A673 (cell line): ENCODE results near the gene GALNT2. TPM values are rescaled to one million over a fixed set of nuclear protein-coding genes. Genes with fewer than 3 reads are reported as not detected.

Experiments used
- BruUV-seq: library from RNA; stranded (reverse); fragments of 400-500 nt; replicated peaks from 2 replicates; lab custom pipeline; 2021; lab: Mats Ljungman, UMichigan
- CTCF ChIA-PET: fragments of 300-600 bp; sonication (Branson Sonifier 250); formaldehyde crosslinking; loops from one replicate; lab custom pipeline; 2022; ENCODE audit warnings: antibody characterized with exemption; lab: Charles Lee
- POLR2A ChIA-PET: fragments of 300-600 bp; sonication (Branson Sonifier 250); formaldehyde crosslinking; loops from one replicate; lab custom pipeline; 2022; ENCODE audit warnings: antibody characterized with exemption; ENCODE audit not compliant: low non-redundant PET; lab: Charles Lee
- DNase-seq: peaks from one replicate; pipeline ENCODE4 v3.0.0-alpha.2; 2015; ENCODE audit warnings: low spot score
- H3K27ac ChIP-seq: fragments of 200-600 bp; sonication (generic); 2 replicates; pipeline ENCODE4 v1.5.1; 2016; ENCODE audit warnings: mixed run types, low read depth, mild to moderate bottlenecking, mixed read lengths, antibody characterized with exemption, low read length; ENCODE audit not compliant: poor library complexity, severe bottlenecking
- H3K27me3 ChIP-seq: fragments of 200-600 bp; sonication (generic); replicated peaks from 2 replicates; pipeline ENCODE4 v1.6.1; 2017; ENCODE audit warnings: mixed run types, low read depth, mild to moderate bottlenecking, mixed read lengths, antibody characterized with exemption, low read length; ENCODE audit not compliant: insufficient read depth, poor library complexity
- H3K36me3 ChIP-seq: fragments of 200-600 bp; sonication (generic); 2 replicates; pipeline ENCODE4 v1.6.1; 2016; ENCODE audit warnings: mixed run types, mild to moderate bottlenecking, mixed read lengths, antibody characterized with exemption, low read length; ENCODE audit not compliant: insufficient read depth, poor library complexity, severe bottlenecking
- H3K4me1 ChIP-seq: fragments of 200-600 bp; sonication (generic); 2 replicates; pipeline ENCODE4 v1.6.1; 2017; ENCODE audit warnings: mixed run types, mild to moderate bottlenecking, mixed read lengths, antibody characterized with exemption, low read length; ENCODE audit not compliant: insufficient read depth, poor library complexity, severe bottlenecking
- H3K4me3 ChIP-seq: fragments of 200-600 bp; sonication (generic); 2 replicates; pipeline ENCODE4 v1.5.1; 2016; ENCODE audit warnings: low read depth, mixed run types, mild to moderate bottlenecking, mixed read lengths, low read length; ENCODE audit not compliant: poor library complexity, severe bottlenecking
- H3K9me3 ChIP-seq: fragments of 200-600 bp; sonication (generic); 2 replicates; pipeline ENCODE4 v1.6.1; 2016; ENCODE audit warnings: mixed run types, low read depth, mild to moderate bottlenecking, mixed read lengths, antibody characterized with exemption, low read length; ENCODE audit not compliant: poor library complexity, severe bottlenecking
- CTCF ChIP-seq: fragments of 300-800, 200-600 bp; sonication (generic); conservative IDR thresholded peaks from 2 replicates; pipeline ENCODE4 v1.5.1; 2017; ENCODE audit warnings: low read depth, mild to moderate bottlenecking, antibody characterized with exemption, low read length, moderate library complexity, mixed read lengths
- EZH2 ChIP-seq: fragments of 200-600 bp; sonication (generic); IDR thresholded peaks from 2 replicates; pipeline ENCODE4 v1.6.1; 2017; ENCODE audit warnings: borderline replicate concordance, low read depth, mild to moderate bottlenecking, mixed read lengths, antibody characterized with exemption, low read length; ENCODE audit not compliant: poor library complexity, severe bottlenecking
- intact Hi-C: fragments of 100-400 bp; cut with micrococcal nuclease; formaldehyde crosslinking; loops from one replicate; pipeline ENCODE4 v1.10.0; 2022; ENCODE audit not compliant: unreplicated experiment
- total RNA-seq: library from RNA; stranded (reverse); gene quantifications from 2 replicates; pipeline ENCODE4 v1.2.3, GENCODE V29; 2021

Gene GALNT2
- total RNA-seq, 1 experiment from 2014 or later = 94.6 TPM

GRCh38 chr1:230097370-230097769, 30.3 kb downstream of the GALNT2 start:
- POLR2A ChIA-PET = no interaction called here
- Histone ChIP-seq H3K27me3 (no peaks in the 10 kb centered on the region), H3K9me3 (no peaks in the 10 kb centered on the region), H3K36me3 (no peaks in the 10 kb centered on the region), H3K27ac (no peak overlapping the region), H3K4me1 (peaks cover 14% of the 10 kb centered on the region), H3K4me3 (no peak overlapping the region)
- no peak for DNase-seq
- TF ChIP-seq EZH2 = no peak
- no peak for TF ChIP-seq CTCF
- BruUV-seq = no TSS peak
- intact Hi-C loops = no loop called here
- CTCF ChIA-PET = no interaction called here

- no TSS peak for BruUV-seq
- Histone ChIP-seq H3K27ac (no peak overlapping the region), H3K4me3 (no peak overlapping the region), H3K9me3 (no peaks in the 10 kb centered on the region), H3K36me3 (no peaks in the 10 kb centered on the region), H3K4me1 (peaks cover 28% of the 10 kb centered on the region), H3K27me3 (no peaks in the 10 kb centered on the region)
- ChIA-PET CTCF (no interaction called here), POLR2A (no interaction called here)
- intact Hi-C loops = no loop called here
- no peak for DNase-seq
- TF ChIP-seq EZH2 = no peak
- no peak for TF ChIP-seq CTCF
Observed at GRCh38 chr1:230098723-230099122, 31.7 kb downstream of the GALNT2 start.

DNA sequence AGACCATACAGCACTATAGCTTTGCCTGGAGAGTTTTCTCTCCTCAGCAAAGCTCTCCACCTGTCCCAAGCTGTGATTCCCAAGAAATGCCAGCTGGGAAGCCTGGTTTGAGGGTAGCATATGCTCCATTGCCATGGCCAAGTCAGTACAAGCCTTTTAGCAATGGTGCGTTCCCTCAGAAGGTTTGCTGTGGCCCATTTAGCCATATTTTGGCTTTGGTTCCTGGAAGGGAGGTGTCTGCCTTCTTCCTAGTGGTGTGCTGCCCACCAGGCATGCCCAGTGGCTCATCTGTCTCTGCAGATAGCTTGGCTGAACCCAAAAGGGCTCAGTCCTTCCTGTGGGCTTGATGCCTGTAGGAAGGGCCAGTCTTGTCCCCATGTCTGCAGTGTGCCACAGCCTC, 32.4 kb downstream of the GALNT2 start:
- intact Hi-C loops = no loop called here
- H3K4me1 ChIP-seq = peaks cover 35% of the 10 kb centered on the region
- no peak overlapping the region for H3K27ac ChIP-seq
- no TSS peak for BruUV-seq
- POLR2A ChIA-PET = interaction anchor here (0.6 kb wide), 1 partner anchor 8 kb away, joined by 11 read pairs; no protein-coding TSS in a partner anchor
- no peaks in the 10 kb centered on the region for H3K36me3 ChIP-seq
- no peak for DNase-seq
- TF ChIP-seq CTCF = no peak
- TF ChIP-seq EZH2 = no peak
- H3K27me3 ChIP-seq = no peaks in the 10 kb centered on the region
- no peaks in the 10 kb centered on the region for H3K9me3 ChIP-seq
- H3K4me3 ChIP-seq = no peak overlapping the region
- CTCF ChIA-PET = no interaction called here
